DMS53 (cell line): ENCODE measurements around the gene SUMF1.
A peak's percentile ranks its signal among the peaks of the same experiment; 100 is the strongest.
"Not testable (repeated sequence)": the region's sequence is repeated elsewhere in the genome, so short reads cannot be mapped to it uniquely, and the experiment has no call there.

Experiments
- DNase-seq: peaks from one replicate; lab custom pipeline; 2025; lab: John Stamatoyannopoulos, UW

SUMF1 gene

GRCh38 chr3:4335840-4336562 lies 131.1 kb downstream of the SUMF1 start:
- no peak for DNase-seq

GRCh38 chr3:4334548-4334947 lies 132.5 kb downstream of the SUMF1 start:
- no peak for DNase-seq

- no peak for DNase-seq
Measured at GRCh38 chr3:4332991-4333390, 134.1 kb downstream of the SUMF1 start.

- DNase-seq, result no peak
Measured at GRCh38 chr3:4332574-4332973, 134.5 kb downstream of the SUMF1 start.

- DNase-seq, result no peak
Measured at GRCh38 chr3:4332111-4332510, 135.0 kb downstream of the SUMF1 start.

GRCh38 chr3:4329806-4330205 lies 137.3 kb downstream of the SUMF1 start:
- DNase-seq, result not testable (repeated sequence)

- no peak for DNase-seq
Measured at GRCh38 chr3:4326868-4327267, 140.2 kb downstream of the SUMF1 start.

- no peak for DNase-seq
Measured at GRCh38 chr3:4323246-4324027, 143.6 kb downstream of the SUMF1 start.

- no peak for DNase-seq
Measured at GRCh38 chr3:4322635-4323034, 144.4 kb downstream of the SUMF1 start.

GRCh38 chr3:4321732-4322131 lies 145.3 kb downstream of the SUMF1 start:
- no peak for DNase-seq

GRCh38 chr3:4320096-4320911 lies 146.8 kb downstream of the SUMF1 start:
- DNase-seq, result no peak

GRCh38 chr3:4314688-4315087 lies 152.4 kb downstream of the SUMF1 start:
- DNase-seq, result peak; percentile 0

GRCh38 chr3:4313606-4314293 lies 153.3 kb downstream of the SUMF1 start:
- DNase-seq, result no peak

GRCh38 chr3:4311496-4311895 lies 155.6 kb downstream of the SUMF1 start:
- no peak for DNase-seq
